Thyroid gland (tissue), 4 donors: ENCODE data around the gene XNDC1N. TPM values are rescaled to one million over a fixed set of nuclear protein-coding genes. Genes with fewer than 3 reads are reported as not detected.

Source experiments
- DNase-seq, 2 donors: peaks; one replicate each; pipeline ENCODE4 v3.0.0-alpha.2; 2019
- H3K27ac ChIP-seq, 3 donors: fragments of 200-600 bp; sonication (generic); 1 replicate in 2 of 3; 2 replicates in 1 of 3; pipeline ENCODE4 v1.5.1; 2016 to 2019; ENCODE audit warnings: mild to moderate bottlenecking in 1 of 3, moderate library complexity in 1 of 3
- H3K27me3 ChIP-seq: fragments of 200-600 bp; sonication (generic); one replicate; pipeline ENCODE4 v1.5.1; 2019
- H3K36me3 ChIP-seq, 2 donors: fragments of 200-600 bp; sonication (generic); one replicate each; pipeline ENCODE4 v1.5.1; 2016 to 2019
- H3K4me1 ChIP-seq, 2 donors: fragments of 200-600 bp; sonication (generic); one replicate each; pipeline ENCODE4 v1.5.1; 2017 to 2019
- H3K4me3 ChIP-seq, 3 donors: fragments of 200-600 bp; sonication (generic); replicated peaks in 1 of 3; 1 replicate in 2 of 3; 2 replicates in 1 of 3; pipeline ENCODE4 v1.5.1; 2016; ENCODE audit warnings: mild to moderate bottlenecking in 1 of 3
- H3K9me3 ChIP-seq: fragments of 200-600 bp; sonication (generic); one replicate; pipeline ENCODE4 v1.5.1; 2017
- CTCF ChIP-seq, 6 experiments: fragments of 200-600 bp in 3 of 6; fragments of 450-650 bp in 3 of 6; sonication (generic) in 3 of 6; IDR thresholded peaks; one replicate each; pipeline ENCODE4 v1.5.1; 2016 to 2019; ENCODE audit warnings: antibody characterized with exemption in 6 of 6, mild to moderate bottlenecking in 2 of 6, inconsistent platforms in 1 of 6, moderate library complexity in 1 of 6
- POLR2A ChIP-seq, 2 donors: fragments of 450-650 bp; IDR thresholded peaks; one replicate each; pipeline ENCODE4 v1.6.1; 2017; ENCODE audit warnings: antibody characterized with exemption in 2 of 2, mild to moderate bottlenecking in 2 of 2, moderate library complexity in 1 of 2
- WGBS, 2 donors: methylation state at CpG; one replicate each; pipeline ENCODE4 v1.1.5; 2017; 5-methylcytosine and 5-hydroxymethylcytosine counted together
- intact Hi-C: fragments of 100-400 bp; cut with DNase I; formaldehyde crosslinking; loops from one replicate; pipeline ENCODE4 v1.15.1; 2023
- total RNA-seq, 4 donors: library from RNA; depleted of rRNA; stranded (reverse); fragments of >200 nt; gene quantifications; one replicate each; pipeline ENCODE4 v1.2.3, GENCODE V29; 2016

The XNDC1N gene
- total RNA-seq, 4 donors from 2014 or later: 13.8 to 19.9 (median 16.4) TPM

GRCh38 chr11:71964641-71965040, 36.2 kb upstream of the XNDC1N start:
- H3K9me3 ChIP-seq: no peaks in the 10 kb centered on the region
- 87 to 94% methylated on average over 4 of the region's 4 CpGs for WGBS, 2 donors
- no peak overlapping the region for H3K27ac ChIP-seq
- intact Hi-C loops: no loop called here
- no peaks in the 10 kb centered on the region for H3K4me1 ChIP-seq
- H3K36me3 ChIP-seq: peaks cover 2 to 7% of the 10 kb centered on the region in 2 donors
- TF ChIP-seq POLR2A (IDR thresholded peaks at IDR 0.05) (no peak), CTCF (IDR thresholded peaks at IDR 0.05) (no peak)
- no peaks in the 10 kb centered on the region for H3K27me3 ChIP-seq
- no peak for DNase-seq
- H3K4me3 ChIP-seq: no peak overlapping the region

- H3K4me1 ChIP-seq: no peaks in the 10 kb centered on the region
- DNase-seq: no peak
- TF ChIP-seq CTCF (IDR thresholded peaks at IDR 0.05): no peak
- intact Hi-C loops: no loop called here
- WGBS, 2 donors: 96 to 97% methylated on average over 8 of the region's 8 CpGs
- H3K36me3 ChIP-seq: peaks cover 2 to 4% of the 10 kb centered on the region in 2 donors
- no peaks in the 10 kb centered on the region for H3K27me3 ChIP-seq
- no peaks in the 10 kb centered on the region for H3K9me3 ChIP-seq
- H3K4me3 ChIP-seq: no peak overlapping the region
- H3K27ac ChIP-seq: no peak overlapping the region
Measured at GRCh38 chr11:71963468-71963867, 35.1 kb upstream of the XNDC1N start.

- intact Hi-C loops: no loop called here
Measured at GRCh38 chr11:71962428-71963038, 34.1 kb upstream of the XNDC1N start.

GRCh38 chr11:71955898-71956456, 27.6 kb upstream of the XNDC1N start:
- no peak overlapping the region for H3K4me3 ChIP-seq
- DNase-seq: no peak
- H3K27me3 ChIP-seq: no peaks in the 10 kb centered on the region
- H3K9me3 ChIP-seq: no peaks in the 10 kb centered on the region
- 64 to 65% methylated on average over 3 of the region's 3 CpGs for WGBS, 2 donors
- intact Hi-C loops: no loop called here
- H3K36me3 ChIP-seq: peaks cover 0 to 2% of the 10 kb centered on the region in 2 donors
- TF ChIP-seq POLR2A (IDR thresholded peaks at IDR 0.05): no peak
- TF ChIP-seq CTCF (IDR thresholded peaks at IDR 0.05): no peak
- no peak overlapping the region for H3K27ac ChIP-seq
- H3K4me1 ChIP-seq: peaks cover 0 to 9% of the 10 kb centered on the region in 2 donors

More at GRCh38 chr11:71962428-71963038, 34.1 kb upstream of the XNDC1N start:
- Histone ChIP-seq H3K27me3 (no peaks in the 10 kb centered on the region), H3K36me3 (peaks cover 2 to 4% of the 10 kb centered on the region in 2 donors), H3K4me3 (no peak overlapping the region), H3K4me1 (no peaks in the 10 kb centered on the region), H3K9me3 (no peaks in the 10 kb centered on the region), H3K27ac (peak overlapping the region in 2 of 3 donors; percentile 13 to 47)
- DNase-seq: no peak
- TF ChIP-seq CTCF (IDR thresholded peaks at IDR 0.05): no peak
- TF ChIP-seq POLR2A (IDR thresholded peaks at IDR 0.05): no peak
- 63 to 73% methylated on average over 2 of the region's 2 CpGs for WGBS, 2 donors

GRCh38 chr11:71951741-71952310, 23.4 kb upstream of the XNDC1N start:
- H3K27ac ChIP-seq: no peak overlapping the region
- H3K9me3 ChIP-seq: no peaks in the 10 kb centered on the region
- no peaks in the 10 kb centered on the region for H3K27me3 ChIP-seq
- WGBS, 2 donors: 94% methylated on average over 4 of the region's 4 CpGs
- no peaks in the 10 kb centered on the region for H3K36me3 ChIP-seq
- H3K4me1 ChIP-seq: peaks cover 4 to 22% of the 10 kb centered on the region in 2 donors
- no peak for DNase-seq
- no peak for TF ChIP-seq POLR2A (IDR thresholded peaks at IDR 0.05)
- no peak for TF ChIP-seq CTCF (IDR thresholded peaks at IDR 0.05)
- intact Hi-C loops: no loop called here
- no peak overlapping the region for H3K4me3 ChIP-seq
